CD14-positive monocyte (primary cell): Measurements from ENCODE around the gene MPST. TPM values are rescaled to one million over a fixed set of nuclear protein-coding genes. Genes with fewer than 3 reads are reported as not detected.
A peak's percentile ranks its signal among the peaks of the same experiment; 100 is the strongest.

Source experiments
- DNase-seq, 3 donors: peaks; one replicate each; pipeline ENCODE4 v3.0.0-alpha.2; 2011 to 2022
- H2AFZ ChIP-seq: 2 replicates; pipeline ENCODE4 v1.6.0; 2012; ENCODE audit warnings: mild to moderate bottlenecking, low read depth, low read length, inconsistent platforms; ENCODE audit not compliant: insufficient read depth, poor library complexity, severe bottlenecking
- H3K27ac ChIP-seq, 2 donors: 1 replicate in 1 of 2; 2 replicates in 1 of 2; pipeline ENCODE4 v1.5.1; 2012 to 2013; ENCODE audit warnings: low read length in 2 of 2, control low read depth in 1 of 2, inconsistent platforms in 1 of 2, low read depth in 1 of 2, mild to moderate bottlenecking in 1 of 2
- H3K27me3 ChIP-seq, 2 donors: one replicate each; pipeline versions ENCODE4 v1.6.0 to v1.6.1; 2011 to 2013; ENCODE audit warnings: low read length in 2 of 2; ENCODE audit not compliant: control insufficient read depth in 2 of 2, insufficient read depth in 2 of 2
- H3K36me3 ChIP-seq, 2 donors: replicated peaks in 1 of 2; 1 replicate in 1 of 2; 2 replicates in 1 of 2; pipeline versions ENCODE4 v1.5.1 to v1.6.1; 2012 to 2013; ENCODE audit warnings: low read length in 2 of 2, control low read depth in 1 of 2, inconsistent platforms in 1 of 2, mild to moderate bottlenecking in 1 of 2; ENCODE audit not compliant: insufficient read depth in 2 of 2, control insufficient read depth in 1 of 2
- H3K4me1 ChIP-seq, 2 donors: 1 replicate in 1 of 2; 2 replicates in 1 of 2; pipeline versions ENCODE4 v1.5.1 to v1.6.1; 2012 to 2013; ENCODE audit warnings: low read length in 2 of 2, control low read depth in 1 of 2, inconsistent platforms in 1 of 2, mild to moderate bottlenecking in 1 of 2, moderate library complexity in 1 of 2; ENCODE audit not compliant: insufficient read depth in 2 of 2, control insufficient read depth in 1 of 2
- H3K4me2 ChIP-seq: replicated peaks from 2 replicates; pipeline ENCODE3; 2012; ENCODE audit warnings: low read length, moderate library complexity, mild to moderate bottlenecking; ENCODE audit not compliant: poor library complexity, severe bottlenecking; ENCODE audit errors: extremely low read depth
- H3K4me3 ChIP-seq, 3 experiments: fragments of 200-600 bp in 1 of 3; sonication (generic) in 1 of 3; replicated peaks in 1 of 3; 1 replicate in 2 of 3; 2 replicates in 1 of 3; pipeline ENCODE4 v1.5.1; 2011 to 2013; ENCODE audit warnings: low read length in 3 of 3, mild to moderate bottlenecking in 3 of 3, control low read depth in 2 of 3, low read depth in 2 of 3, inconsistent platforms in 1 of 3, moderate library complexity in 1 of 3
- H3K79me2 ChIP-seq: 2 replicates; pipeline ENCODE4 v1.6.0; 2012; ENCODE audit warnings: mild to moderate bottlenecking, control low read depth, inconsistent platforms, low read length, moderate library complexity; ENCODE audit not compliant: insufficient read depth
- H3K9ac ChIP-seq: 2 replicates; pipeline ENCODE4 v1.6.0; 2017; ENCODE audit warnings: low read length, mild to moderate bottlenecking; ENCODE audit not compliant: insufficient read depth, poor library complexity, severe bottlenecking
- H3K9me3 ChIP-seq, 2 donors: replicated peaks in 1 of 2; 1 replicate in 1 of 2; 2 replicates in 1 of 2; pipeline versions ENCODE4 v1.5.1 to v1.6.1; 2012 to 2013; ENCODE audit warnings: low read length in 2 of 2, control low read depth in 1 of 2; ENCODE audit not compliant: control insufficient read depth in 1 of 2, insufficient read depth in 1 of 2
- H4K20me1 ChIP-seq: 2 replicates; pipeline ENCODE4 v1.6.0; 2012; ENCODE audit warnings: mild to moderate bottlenecking, low read length, control low read depth, moderate library complexity; ENCODE audit not compliant: insufficient read depth
- H3K27ac Mint-ChIP-seq, 7 donors: one replicate each; pipeline ENCODE4 v1.8.0; 2020; ENCODE audit warnings: mild to moderate bottlenecking in 7 of 7, mixed read lengths in 7 of 7, moderate library complexity in 6 of 7, inconsistent platforms in 2 of 7
- H3K27me3 Mint-ChIP-seq, 3 donors: one replicate each; pipeline ENCODE4 v1.8.0; 2021 to 2022; ENCODE audit warnings: low read depth in 3 of 3, mild to moderate bottlenecking in 3 of 3, mixed read lengths in 3 of 3, moderate library complexity in 3 of 3, inconsistent platforms in 1 of 3
- H3K36me3 Mint-ChIP-seq, 2 donors: one replicate each; pipeline ENCODE4 v1.8.0; 2020; ENCODE audit warnings: mixed read lengths in 2 of 2, inconsistent platforms in 1 of 2, mild to moderate bottlenecking in 1 of 2
- H3K4me1 Mint-ChIP-seq: one replicate; pipeline ENCODE4 v1.8.0; 2020; ENCODE audit warnings: mild to moderate bottlenecking, mixed read lengths
- H3K4me3 Mint-ChIP-seq, 2 donors: one replicate each; pipeline ENCODE4 v1.8.0; 2020; ENCODE audit warnings: mild to moderate bottlenecking in 2 of 2, mixed read lengths in 2 of 2, moderate library complexity in 1 of 2
- H3K9me3 Mint-ChIP-seq, 7 donors: one replicate each; pipeline ENCODE4 v1.8.0; 2020 to 2022; ENCODE audit warnings: mixed read lengths in 7 of 7, mild to moderate bottlenecking in 6 of 7, moderate library complexity in 6 of 7, inconsistent platforms in 2 of 7
- WGBS: methylation state at CpG from one replicate; pipeline ENCODE4 v1.1.5; 2013; ENCODE audit warnings: missing lambda C conversion rate; ENCODE audit not compliant: insufficient coverage; 5-methylcytosine and 5-hydroxymethylcytosine counted together
- intact Hi-C, 2 donors: fragments of 100-400 bp; cut with micrococcal nuclease; formaldehyde crosslinking; loops; one replicate each; pipeline versions ENCODE4 v1.15.0 to v1.15.1; 2023
- polyA plus RNA-seq, 3 donors: library from polyadenylated mRNA; depleted of rRNA in 1 of 3; unstranded in 2 of 3; stranded (reverse) in 1 of 3; fragments of 300-500 nt in 2 of 3; fragments of >200 nt in 1 of 3; fragmentation: Illumina TruSeq in 2 of 3; gene quantifications; 1 replicate in 2 of 3; 2 replicates in 1 of 3; pipeline ENCODE4 v1.2.3, GENCODE V29; 2012 to 2021
- TF ChIP-seq, protein P1 (sequence below): fragments of 200-600 bp; IDR thresholded peaks from one replicate; pipeline ENCODE4 v1.8.0; 2022; ENCODE audit warnings: antibody characterized with exemption, mild to moderate bottlenecking

Gene MPST
- polyA plus RNA-seq, 3 donors: 27.9 to 53.7 (median 51.2) TPM

DNA sequence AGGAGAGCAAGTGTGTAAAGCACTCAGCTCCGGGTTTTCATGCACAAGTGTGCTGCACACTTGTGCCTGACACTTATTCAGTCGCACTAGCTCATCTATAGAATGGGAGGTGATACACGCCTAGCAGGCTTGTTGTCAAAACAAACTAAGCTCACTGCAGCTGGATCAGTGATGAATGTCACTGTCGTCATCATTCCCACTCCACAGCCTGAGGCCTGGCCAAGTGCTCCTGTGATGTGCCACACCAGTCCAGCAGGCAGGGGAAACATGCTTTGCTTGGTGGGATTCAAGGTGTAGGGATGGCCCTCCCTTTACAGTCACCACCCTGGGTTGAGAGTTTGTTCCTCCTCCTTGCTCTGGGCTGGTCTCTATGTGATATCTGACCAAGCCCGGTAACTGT, 6.8 kb downstream of the MPST start:
- peaks cover 36 to 50% of the 10 kb centered on the region in 2 donors for H3K36me3 Mint-ChIP-seq
- Histone ChIP-seq H2AFZ (no peak overlapping the region), H3K79me2 (peaks cover 5% of the 10 kb centered on the region), H3K9ac (no peak overlapping the region), H3K4me2 (no peak overlapping the region), H3K4me3 (no peak overlapping the region), H3K27ac (no peak overlapping the region), H3K9me3 (no peaks in the 10 kb centered on the region), H3K27me3 (no peaks in the 10 kb centered on the region), H4K20me1 (peaks cover 8% of the 10 kb centered on the region), H3K36me3 (peaks cover 31 to 61% of the 10 kb centered on the region in 2 donors), H3K4me1 (peaks cover 0 to 4% of the 10 kb centered on the region in 2 donors)
- H3K27me3 Mint-ChIP-seq: peaks cover 0 to 2% (median 1%) of the 10 kb centered on the region in 3 donors
- H3K4me3 Mint-ChIP-seq: no peak overlapping the region
- TF ChIP-seq, protein P1, sequence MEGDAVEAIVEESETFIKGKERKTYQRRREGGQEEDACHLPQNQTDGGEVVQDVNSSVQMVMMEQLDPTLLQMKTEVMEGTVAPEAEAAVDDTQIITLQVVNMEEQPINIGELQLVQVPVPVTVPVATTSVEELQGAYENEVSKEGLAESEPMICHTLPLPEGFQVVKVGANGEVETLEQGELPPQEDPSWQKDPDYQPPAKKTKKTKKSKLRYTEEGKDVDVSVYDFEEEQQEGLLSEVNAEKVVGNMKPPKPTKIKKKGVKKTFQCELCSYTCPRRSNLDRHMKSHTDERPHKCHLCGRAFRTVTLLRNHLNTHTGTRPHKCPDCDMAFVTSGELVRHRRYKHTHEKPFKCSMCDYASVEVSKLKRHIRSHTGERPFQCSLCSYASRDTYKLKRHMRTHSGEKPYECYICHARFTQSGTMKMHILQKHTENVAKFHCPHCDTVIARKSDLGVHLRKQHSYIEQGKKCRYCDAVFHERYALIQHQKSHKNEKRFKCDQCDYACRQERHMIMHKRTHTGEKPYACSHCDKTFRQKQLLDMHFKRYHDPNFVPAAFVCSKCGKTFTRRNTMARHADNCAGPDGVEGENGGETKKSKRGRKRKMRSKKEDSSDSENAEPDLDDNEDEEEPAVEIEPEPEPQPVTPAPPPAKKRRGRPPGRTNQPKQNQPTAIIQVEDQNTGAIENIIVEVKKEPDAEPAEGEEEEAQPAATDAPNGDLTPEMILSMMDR: no peak
- intact Hi-C loops: no loop called here
- peaks cover 11% of the 10 kb centered on the region for H3K4me1 Mint-ChIP-seq
- 100% methylated on average over 3 of the region's 5 CpGs for WGBS
- peak overlapping the region in 1 of 7 donors; percentile 46 for H3K27ac Mint-ChIP-seq
- no peak for DNase-seq
- H3K9me3 Mint-ChIP-seq: no peaks in the 10 kb centered on the region

DNA sequence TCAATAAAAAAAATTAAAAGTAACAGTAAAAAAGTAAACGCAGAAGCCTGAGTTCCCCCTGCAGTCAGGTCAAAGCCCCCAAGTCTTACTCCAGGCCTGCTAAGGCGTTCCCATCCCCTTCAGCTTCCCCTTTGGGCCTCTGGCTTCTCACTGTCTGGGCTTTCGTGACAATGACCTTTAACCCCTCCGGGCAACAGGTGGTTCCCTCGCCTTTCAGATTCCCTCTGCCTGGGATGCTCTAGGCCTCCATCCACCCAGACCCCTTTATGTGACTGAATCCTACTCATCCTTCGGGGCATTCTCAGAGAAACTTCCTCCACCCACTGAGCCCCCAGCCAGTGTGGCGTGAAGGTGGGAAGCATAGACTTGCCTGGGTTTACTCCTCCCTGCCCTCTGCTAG, 8.0 kb downstream of the MPST start:
- TF ChIP-seq, protein P1: no peak
- peaks cover 31 to 61% of the 10 kb centered on the region in 2 donors for H3K36me3 ChIP-seq
- no peak overlapping the region for H3K4me3 ChIP-seq
- H3K4me1 ChIP-seq: peaks cover 8 to 9% of the 10 kb centered on the region in 2 donors
- H3K27ac Mint-ChIP-seq: no peak overlapping the region
- no peaks in the 10 kb centered on the region for H3K9me3 Mint-ChIP-seq
- intact Hi-C loops: no loop called here
- no peak overlapping the region for H2AFZ ChIP-seq
- no peak for DNase-seq
- H3K4me2 ChIP-seq: no peak overlapping the region
- H3K27me3 ChIP-seq: no peaks in the 10 kb centered on the region
- H3K4me3 Mint-ChIP-seq: no peak overlapping the region
- peaks cover 12% of the 10 kb centered on the region for H3K4me1 Mint-ChIP-seq
- WGBS: 95% methylated on average over 7 of the region's 7 CpGs
- H4K20me1 ChIP-seq: peaks cover 3% of the 10 kb centered on the region
- H3K36me3 Mint-ChIP-seq: peaks cover 36 to 51% of the 10 kb centered on the region in 2 donors
- no peaks in the 10 kb centered on the region for H3K9me3 ChIP-seq
- peaks cover 0 to 4% (median 1%) of the 10 kb centered on the region in 3 donors for H3K27me3 Mint-ChIP-seq
- H3K79me2 ChIP-seq: peaks cover 2% of the 10 kb centered on the region
- H3K9ac ChIP-seq: no peak overlapping the region
- H3K27ac ChIP-seq: no peak overlapping the region
